Heart left ventricle (tissue), 13 donors: ENCODE results near the gene ABLIM1.
A peak's percentile ranks its signal among the peaks of the same experiment; 100 is the strongest.

Experiments used
- CTCF ChIP-seq, 12 donors: fragments of 200-600 bp; sonication (generic) in 4 of 12; IDR thresholded peaks; one replicate each; pipeline versions ENCODE4 v1.5.0 to v1.8.0; 2018 to 2022; ENCODE audit warnings: antibody characterized with exemption in 12 of 12, mild to moderate bottlenecking in 5 of 12
- POLR2A ChIP-seq, 2 donors: fragments of 450-650 bp; IDR thresholded peaks; one replicate each; pipeline ENCODE4 v1.6.1; 2017; ENCODE audit warnings: antibody characterized with exemption in 2 of 2, mild to moderate bottlenecking in 2 of 2, moderate library complexity in 2 of 2
- donor health status: ischemic (EF 13 %, LVEDD 7.1; RV severe dilation, severe dysfunction).
- donor health status: DM: no; HTN: yes; CAD: no.
- donor health status: DM: no; HTN: no; CAD: no.
- donor health status: ischemic (EF 25% LVEDD 6.9; RV normal size, moderate dysfunction).
- donor health status: ischemic (EF 25% LVEDD 5.7; RV mildly dilated, moderate dysfunction).
- donor health status: ischemic (EF 35%, LVEDD 5.7; RV mildly dilated, moderate dysfunction).
- donor health status: nonischemic (EF 11% LVEDD 7.7; RV severe dilation, severe dysfunction).
- donor health status: DM: yes; HTN: yes; CAD: no.
- donor health status: PGD.
- donor health status: ischemic (EF 29% LVEDD 5.4; RV normal size, mild dysfunction).
- donor health status: nonischemic (EF 23%, LVEDD 6.1; RV moderate dilation, normal function).

GRCh38 chr10:114550756-114551635, 107.1 kb downstream of the ABLIM1 start:
- TF ChIP-seq CTCF (IDR thresholded peaks at IDR 0.05): peak; percentile 25 to 67 (median 54)
- no peak for TF ChIP-seq POLR2A (IDR thresholded peaks at IDR 0.05)
